Ovary (tissue), 9 donors: Measurements from ENCODE around the gene RPL18. TPM values are rescaled to one million over a fixed set of nuclear protein-coding genes. Genes with fewer than 3 reads are reported as not detected.

Experiments used
- DNase-seq, 5 donors: peaks; one replicate each; pipeline ENCODE4 v3.0.0-alpha.2; 2019 to 2020
- H3K27ac ChIP-seq, 2 donors: fragments of 200-600 bp; one replicate each; pipeline versions ENCODE4 v1.5.1 to v1.8.0; 2019 to 2022
- H3K27me3 ChIP-seq: fragments of 200-600 bp; one replicate; pipeline ENCODE4 v1.8.0; 2022
- H3K36me3 ChIP-seq: fragments of 200-600 bp; sonication (generic); one replicate; pipeline ENCODE4 v1.5.1; 2019
- H3K4me1 ChIP-seq: one replicate; pipeline ENCODE4 v1.8.1; 2013; ENCODE audit warnings: mild to moderate bottlenecking, moderate library complexity; ENCODE audit not compliant: insufficient read depth
- H3K4me3 ChIP-seq: fragments of 200-600 bp; sonication (generic); one replicate; pipeline ENCODE4 v1.5.1; 2017
- H3K9me3 ChIP-seq, 2 donors: fragments of 200-600 bp in 1 of 2; sonication (generic) in 1 of 2; one replicate each; pipeline versions ENCODE4 v1.5.1 to v1.8.1; 2013 to 2019; ENCODE audit warnings: mild to moderate bottlenecking in 1 of 2, moderate library complexity in 1 of 2
- EP300 ChIP-seq: sonication (generic); formaldehyde crosslinking; IDR thresholded peaks from one replicate; pipeline ENCODE4 v1.6.1; 2017; ENCODE audit warnings: antibody characterized with exemption
- POLR2A ChIP-seq: fragments of 450-650 bp; IDR thresholded peaks from one replicate; pipeline ENCODE4 v1.6.1; 2017; ENCODE audit warnings: antibody characterized with exemption, mild to moderate bottlenecking, moderate library complexity
- WGBS, 3 donors: extraction: QIAGEN DNeasy Blood & Tissue Kit in 1 of 3; methylation state at CpG; one replicate each; pipeline versions ENCODE4 v1.1.5 to v1.1.7; 2013 to 2017; 5-methylcytosine and 5-hydroxymethylcytosine counted together
- intact Hi-C, 4 donors: fragments of 100-400 bp; cut with DNase I; formaldehyde crosslinking; loops; one replicate each; pipeline versions ENCODE4 v1.11.0 to v1.15.1; 2022 to 2023
- polyA plus RNA-seq, 2 donors: library from polyadenylated mRNA; stranded (reverse); fragments of 200-250 nt in 1 of 2; fragments of 350-450 nt in 1 of 2; fragmentation: Illumina TruSeq in 1 of 2; extraction: RNeasy Lipid Tissue Mini Kit (QIAGEN cat#74804) in 1 of 2; gene quantifications; one replicate each; pipeline ENCODE4 v1.2.3, GENCODE V29; 2013 to 2014
- total RNA-seq, 7 donors: library from RNA; depleted of rRNA in 2 of 7; stranded (reverse); fragments of >200 nt in 2 of 7; fragmentation: NEBNext Ultra II Directional in 3 of 7; extraction: Animal tissue kit (Norgen Biotek cat#: 25700) in 3 of 7; gene quantifications; one replicate each; pipeline versions ENCODE4 v1.1.0 to v1.2.4, GENCODE V29; 2016 to 2023
- TF ChIP-seq, protein P1 (sequence below), 3 donors: fragments of 450-650 bp in 2 of 3; fragments of 200-600 bp in 1 of 3; IDR thresholded peaks; one replicate each; pipeline versions ENCODE4 v1.5.1 to v1.8.0; 2016 to 2022; ENCODE audit warnings: antibody characterized with exemption in 3 of 3, mild to moderate bottlenecking in 1 of 3
- donor health status: DM: no; HTN: no; CAD: no; lungs with moderate emphysema.
- donor health status: DM: no; HTN: no; CAD: no.
- donor health status: Bipolar disorder and iron deficiency.
- donor health status: DM: yes; HTN: yes; CAD: no.
- donor health status: DM: no; HTN: no; CAD: no.
- donor health status: DM: yes; HTN: yes; CAD: no.

RPL18 gene
- total and polyA plus RNA-seq, 9 donors: 1,780 to 8,435 (median 3,584) TPM

DNA sequence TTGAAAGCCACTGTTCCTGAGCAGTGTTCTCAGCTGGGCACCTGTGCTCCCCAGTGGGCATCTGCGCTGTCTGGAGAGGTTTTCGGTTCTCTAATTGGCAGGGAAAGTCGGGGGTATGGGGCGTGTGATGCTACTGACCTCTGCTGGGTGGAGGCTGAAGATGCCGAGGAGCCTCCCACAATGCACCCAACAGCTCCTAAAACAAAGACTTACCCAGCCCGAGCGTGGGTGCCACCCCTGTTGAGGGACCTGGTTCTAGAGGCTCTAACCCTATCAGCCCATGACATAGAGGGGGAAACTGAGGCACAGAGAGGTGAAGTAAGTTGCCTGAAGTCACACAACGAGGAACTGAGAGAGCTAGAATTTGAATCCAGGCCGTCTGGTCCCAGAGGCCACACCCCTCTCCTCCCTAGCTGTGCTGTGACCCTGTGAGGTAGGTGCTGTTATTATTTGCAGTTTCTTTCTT lies 10.1 kb downstream of the RPL18 start:
- Histone ChIP-seq H3K27me3 (no peaks in the 10 kb centered on the region), H3K36me3 (no peaks in the 10 kb centered on the region), H3K27ac (no peak overlapping the region), H3K4me3 (no peak overlapping the region), H3K9me3 (no peaks in the 10 kb centered on the region), H3K4me1 (no peaks in the 10 kb centered on the region)
- intact Hi-C loops: no loop called here
- WGBS, 3 donors: 20 to 25% (median 21%) methylated on average over 9 of the region's 9 CpGs
- TF ChIP-seq, protein P1, sequence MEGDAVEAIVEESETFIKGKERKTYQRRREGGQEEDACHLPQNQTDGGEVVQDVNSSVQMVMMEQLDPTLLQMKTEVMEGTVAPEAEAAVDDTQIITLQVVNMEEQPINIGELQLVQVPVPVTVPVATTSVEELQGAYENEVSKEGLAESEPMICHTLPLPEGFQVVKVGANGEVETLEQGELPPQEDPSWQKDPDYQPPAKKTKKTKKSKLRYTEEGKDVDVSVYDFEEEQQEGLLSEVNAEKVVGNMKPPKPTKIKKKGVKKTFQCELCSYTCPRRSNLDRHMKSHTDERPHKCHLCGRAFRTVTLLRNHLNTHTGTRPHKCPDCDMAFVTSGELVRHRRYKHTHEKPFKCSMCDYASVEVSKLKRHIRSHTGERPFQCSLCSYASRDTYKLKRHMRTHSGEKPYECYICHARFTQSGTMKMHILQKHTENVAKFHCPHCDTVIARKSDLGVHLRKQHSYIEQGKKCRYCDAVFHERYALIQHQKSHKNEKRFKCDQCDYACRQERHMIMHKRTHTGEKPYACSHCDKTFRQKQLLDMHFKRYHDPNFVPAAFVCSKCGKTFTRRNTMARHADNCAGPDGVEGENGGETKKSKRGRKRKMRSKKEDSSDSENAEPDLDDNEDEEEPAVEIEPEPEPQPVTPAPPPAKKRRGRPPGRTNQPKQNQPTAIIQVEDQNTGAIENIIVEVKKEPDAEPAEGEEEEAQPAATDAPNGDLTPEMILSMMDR (IDR thresholded peaks at IDR 0.05): peak in 1 of 3 donors; percentile 19
- no peak for TF ChIP-seq POLR2A
- peak in 1 of 5 donors; percentile 45 for DNase-seq

DNA sequence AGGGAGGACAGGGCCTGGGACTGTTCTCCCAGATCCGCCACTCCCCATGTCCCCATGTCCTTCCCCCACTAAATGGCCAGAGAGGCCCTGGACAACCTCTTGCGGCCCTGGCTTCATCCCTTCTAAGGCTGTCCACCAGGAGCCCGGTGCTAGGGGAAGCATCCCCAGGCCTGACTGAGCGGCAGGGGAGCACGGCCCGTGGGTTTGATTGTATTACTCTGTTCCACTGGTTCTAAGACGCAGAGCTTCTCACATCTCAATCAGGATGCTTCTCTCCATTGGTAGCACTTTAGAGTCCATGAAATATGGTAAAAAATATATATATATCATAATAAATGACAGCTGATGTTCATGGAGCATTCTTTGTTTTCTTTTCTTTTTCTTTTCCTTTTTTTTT lies 11.6 kb downstream of the RPL18 start:
- DNase-seq: no peak
- H3K36me3 ChIP-seq: no peaks in the 10 kb centered on the region
- intact Hi-C loops: no loop called here
- no peaks in the 10 kb centered on the region for H3K4me1 ChIP-seq
- H3K4me3 ChIP-seq: no peak overlapping the region
- TF ChIP-seq EP300: no peak
- TF ChIP-seq, protein P1 (IDR thresholded peaks at IDR 0.05): no peak
- TF ChIP-seq POLR2A: no peak
- 76 to 77% (median 76%) methylated on average over 7 of the region's 7 CpGs for WGBS, 3 donors
- no peaks in the 10 kb centered on the region for H3K27me3 ChIP-seq
- no peak overlapping the region for H3K27ac ChIP-seq
- H3K9me3 ChIP-seq: no peaks in the 10 kb centered on the region

DNA sequence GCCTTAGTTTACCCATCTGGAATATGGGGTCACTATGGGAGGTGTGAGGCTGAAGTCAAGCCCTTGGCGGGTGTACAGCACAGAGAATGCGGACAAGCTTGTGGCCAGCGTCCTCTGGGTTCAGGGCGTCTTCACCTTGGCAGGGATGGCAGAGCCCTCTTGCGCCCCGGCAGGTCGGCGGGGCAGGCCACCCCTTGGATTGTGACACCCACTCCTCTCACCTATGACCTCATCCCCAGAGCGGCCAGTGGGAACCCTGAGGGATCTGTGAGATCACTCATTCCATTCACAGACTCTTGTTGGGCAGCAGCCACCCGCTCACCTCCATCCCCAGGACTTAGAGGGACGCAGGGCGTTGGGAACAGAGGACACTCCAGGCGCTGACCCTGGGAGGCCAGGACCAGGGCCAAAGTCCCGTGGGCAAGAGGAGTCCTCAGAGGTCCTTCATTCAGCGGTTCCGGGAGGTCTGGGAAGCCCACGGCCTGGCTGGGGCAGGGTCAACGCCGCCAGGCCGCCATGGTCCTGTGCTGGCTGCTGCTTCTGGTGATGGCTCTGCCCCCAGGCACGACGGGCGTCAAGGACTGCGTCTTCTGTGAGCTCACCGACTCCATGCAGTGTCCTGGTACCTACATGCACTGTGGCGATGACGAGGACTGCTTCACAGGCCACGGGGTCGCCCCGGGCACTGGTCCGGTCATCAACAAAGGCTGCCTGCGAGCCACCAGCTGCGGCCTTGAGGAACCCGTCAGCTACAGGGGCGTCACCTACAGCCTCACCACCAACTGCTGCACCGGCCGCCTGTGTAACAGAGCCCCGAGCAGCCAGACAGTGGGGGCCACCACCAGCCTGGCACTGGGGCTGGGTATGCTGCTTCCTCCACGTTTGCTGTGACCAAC lies 12.3 kb downstream of the RPL18 start, which contains the start of gene SPACA4:
Gene SPACA4, plus strand, starts transcription at position 280 of the 896 bp plus-strand sequence. Its CDS starts 237 bp downstream, at position 517.
- no peaks in the 10 kb centered on the region for H3K4me1 ChIP-seq
- no peaks in the 10 kb centered on the region for H3K27me3 ChIP-seq
- DNase-seq: no peak
- no peak for TF ChIP-seq EP300
- TF ChIP-seq POLR2A: no peak
- TF ChIP-seq, protein P1 (IDR thresholded peaks at IDR 0.05): no peak
- no peak within 1 kb of the TSS for H3K4me3 ChIP-seq
- intact Hi-C loops: no loop called here
- 83 to 88% (median 84%) methylated on average over 30 to 39 of the region's 39 CpGs for WGBS, 3 donors
- no peak within 1 kb of the TSS for H3K27ac ChIP-seq
- H3K36me3 ChIP-seq: no peaks in the 10 kb centered on the region
- no peaks in the 10 kb centered on the region for H3K9me3 ChIP-seq

DNA sequence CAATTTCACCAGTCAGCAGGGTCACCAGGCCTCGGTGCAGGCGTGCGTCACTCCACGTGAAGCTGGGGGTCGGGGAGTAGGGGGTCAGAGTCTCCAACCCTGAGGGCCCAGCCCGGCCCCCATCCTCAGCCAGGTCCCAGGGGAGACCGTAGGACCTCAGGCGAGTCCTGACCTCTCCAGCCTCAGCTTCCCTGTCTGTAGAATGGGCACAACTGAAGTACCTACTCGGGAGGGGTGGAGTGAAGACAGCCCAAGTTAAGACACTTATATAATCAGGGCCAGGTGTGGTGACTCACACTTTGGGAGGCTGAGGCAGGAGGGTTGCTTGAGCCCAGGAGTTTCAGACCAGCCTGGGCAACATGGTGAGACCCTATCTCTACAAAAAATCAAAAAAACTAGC lies 15.1 kb downstream of the RPL18 start:
- intact Hi-C loops: no loop called here

More for the DNA sequence above, 15.1 kb downstream of the RPL18 start:
- 87 to 91% (median 88%) methylated on average over 9 of the region's 9 CpGs for WGBS, 3 donors
- TF ChIP-seq, protein P1 (IDR thresholded peaks at IDR 0.05): no peak
- TF ChIP-seq EP300 (no peak), POLR2A (no peak)
- DNase-seq: no peak
- Histone ChIP-seq H3K4me1 (no peaks in the 10 kb centered on the region), H3K4me3 (no peak overlapping the region), H3K27me3 (no peaks in the 10 kb centered on the region), H3K27ac (no peak overlapping the region), H3K9me3 (no peaks in the 10 kb centered on the region), H3K36me3 (no peaks in the 10 kb centered on the region)
